HG03280 (cell line): ENCODE results near the gene SLC30A2.

ENCODE experiments used
- ATAC-seq: cut with Tn5 transposase; IDR thresholded peaks from one replicate; pipeline ENCODE4 v1.9.1; 2021; ENCODE audit warnings: mild to moderate bottlenecking, moderate library complexity; ENCODE audit not compliant: unreplicated experiment

Gene SLC30A2

GRCh38 chr1:26025060-26025459 lies 20.9 kb downstream of the SLC30A2 start:
- ATAC-seq, result no peak

DNA sequence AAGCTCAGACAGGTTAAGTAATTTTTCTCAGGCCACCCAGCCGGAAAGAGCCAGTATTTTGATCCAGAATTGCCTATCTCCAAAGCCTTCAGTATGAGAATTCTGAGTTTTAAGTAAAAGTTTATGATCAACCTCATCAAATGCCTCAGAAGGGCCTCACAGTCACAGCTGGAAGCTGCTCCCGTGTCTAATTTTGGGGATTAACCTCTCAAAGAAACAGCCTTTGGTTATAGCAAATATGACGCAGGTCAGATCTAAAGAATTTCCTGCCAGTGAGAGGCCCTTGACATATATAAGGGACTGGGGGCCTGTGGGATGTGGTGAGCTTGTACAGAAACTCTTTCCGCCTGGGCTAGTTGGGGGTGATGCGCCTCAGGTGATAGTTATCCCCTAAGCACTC lies 22.1 kb downstream of the SLC30A2 start:
- ATAC-seq, result no peak

GRCh38 chr1:26023009-26023408 lies 22.9 kb downstream of the SLC30A2 start:
- ATAC-seq, result no peak

- no peak for ATAC-seq
Measured at GRCh38 chr1:26022404-26022779, 23.5 kb downstream of the SLC30A2 start.

GRCh38 chr1:26021647-26022403 lies 24.1 kb downstream of the SLC30A2 start, which contains the start of gene EXTL1:
TSS of gene EXTL1 (plus strand) at chr1:26021775. CDS start at chr1:26022647, 872 bp downstream.
- no peak for ATAC-seq

DNA sequence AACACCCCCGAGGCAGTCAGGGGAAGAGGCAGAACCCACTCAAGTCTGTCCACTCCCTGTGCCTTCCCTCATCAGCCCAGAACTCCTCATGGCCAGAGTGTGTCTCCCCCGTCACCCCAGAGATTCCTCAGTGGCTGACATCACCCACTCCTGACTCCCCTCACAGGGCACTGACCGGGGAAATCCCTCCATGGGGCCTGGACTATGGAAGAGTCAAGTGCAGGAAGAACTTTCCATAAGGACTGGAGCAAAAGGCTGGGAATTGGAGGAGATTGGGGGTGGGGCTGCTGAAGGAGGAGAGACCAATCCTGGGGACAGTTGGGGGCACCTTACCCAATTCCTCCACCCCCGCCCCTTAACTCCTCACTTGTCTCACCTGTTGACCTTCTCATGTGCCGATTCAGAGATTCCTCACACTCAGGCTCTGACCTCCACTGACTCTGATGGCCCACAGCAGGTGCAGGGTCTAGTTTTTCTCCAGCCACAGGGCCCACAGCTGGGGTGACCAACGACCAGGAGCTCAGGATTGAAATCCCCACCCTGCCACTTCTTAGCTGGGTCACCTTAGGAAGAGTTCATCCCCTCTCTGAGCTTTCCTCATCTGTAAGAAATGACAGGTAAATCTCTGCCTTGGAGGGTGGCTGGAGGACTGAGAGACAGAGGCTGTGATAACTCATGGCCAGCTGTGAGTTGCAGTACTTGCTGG lies 24.8 kb downstream of the SLC30A2 start:
- ATAC-seq, result no peak

DNA sequence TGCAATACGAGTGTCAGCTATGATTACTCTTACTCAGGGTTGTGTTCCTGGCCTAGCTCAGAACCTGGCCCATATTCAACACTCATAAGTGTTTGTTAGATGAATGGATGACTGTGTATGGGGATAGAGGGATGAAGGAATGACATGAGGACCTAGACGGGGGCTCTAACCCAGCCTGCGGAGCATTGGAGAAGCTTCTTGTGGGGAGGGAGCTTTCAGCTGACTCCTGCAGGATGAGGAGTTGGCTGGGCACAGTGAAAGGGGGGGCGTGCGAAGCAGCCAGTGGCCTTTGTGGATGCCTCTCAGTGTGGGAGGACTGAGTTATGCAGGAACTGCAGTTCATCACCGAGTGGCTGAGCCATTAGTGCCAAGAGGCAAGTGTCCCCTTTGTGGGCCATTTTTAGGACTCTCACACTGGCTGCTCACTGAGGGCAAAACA lies 25.6 kb downstream of the SLC30A2 start:
- ATAC-seq, result no peak

GRCh38 chr1:26019641-26020315 lies 26.1 kb downstream of the SLC30A2 start:
- no peak for ATAC-seq

- ATAC-seq, result no peak
Measured at GRCh38 chr1:26017606-26018005, 28.3 kb downstream of the SLC30A2 start.

DNA sequence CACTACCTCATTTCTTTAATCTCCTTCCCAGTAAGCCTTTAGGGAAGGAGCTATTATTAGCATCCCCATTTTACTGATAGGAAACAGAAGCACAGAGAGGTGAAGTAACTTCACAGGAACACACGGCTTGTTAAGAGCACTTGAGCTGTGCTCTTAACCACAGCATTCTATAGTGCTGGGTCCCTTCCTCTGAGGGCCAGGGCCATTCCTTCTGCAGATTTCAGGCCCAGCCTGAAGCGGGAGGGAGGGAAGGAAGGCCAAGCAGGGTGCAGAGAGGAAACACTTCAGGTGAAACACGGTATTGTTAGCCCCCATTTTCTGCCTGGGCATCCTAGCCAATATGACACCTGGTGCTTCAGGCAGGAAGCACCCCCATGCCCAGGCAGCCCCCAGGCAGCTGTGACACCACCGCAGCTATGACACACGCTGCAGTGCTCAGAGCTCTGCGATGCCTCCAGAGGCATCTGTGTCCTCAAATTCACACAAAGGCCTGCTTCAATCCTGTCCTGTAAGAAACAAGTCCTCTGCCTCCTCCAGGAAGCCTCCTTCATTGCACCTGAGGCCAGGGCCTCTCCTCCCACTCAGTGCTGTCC lies 28.9 kb downstream of the SLC30A2 start:
- ATAC-seq, result no peak

DNA sequence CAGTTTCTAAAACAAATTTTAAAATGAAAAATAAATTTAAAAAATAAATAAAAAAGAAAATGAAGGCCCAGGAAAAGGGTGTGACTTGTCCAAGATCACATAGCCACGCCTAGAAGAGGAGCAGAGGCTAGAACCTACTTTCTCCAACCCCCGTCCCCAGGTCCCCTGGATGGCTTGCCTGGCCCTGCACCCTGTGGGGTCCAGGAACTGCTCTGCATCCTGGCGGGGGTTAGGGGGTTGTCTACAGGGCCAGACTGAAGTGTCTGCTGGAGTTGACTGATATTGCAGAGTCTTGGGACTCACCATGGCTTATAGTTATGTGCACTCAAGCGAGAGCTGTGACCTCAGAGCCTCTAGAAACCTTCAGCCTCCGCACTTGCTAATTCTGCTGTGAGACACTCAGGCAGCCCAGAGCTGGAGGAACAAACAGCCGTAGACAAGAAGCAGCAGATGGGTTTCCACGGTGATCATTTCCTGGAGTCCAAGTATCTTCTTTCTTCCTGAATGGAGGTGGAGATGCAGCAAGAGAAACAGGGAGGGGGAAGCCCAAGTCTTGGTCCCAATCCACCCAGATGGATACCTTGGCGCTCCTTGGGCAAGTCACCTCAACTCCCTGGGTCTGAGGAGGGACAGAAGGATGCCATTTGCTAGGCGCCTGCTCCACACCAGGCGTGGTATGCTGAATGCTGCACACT lies 29.5 kb downstream of the SLC30A2 start:
- ATAC-seq, result no peak

GRCh38 chr1:26015358-26015757 lies 30.6 kb downstream of the SLC30A2 start:
- no peak for ATAC-seq

- ATAC-seq, result no peak
Measured at GRCh38 chr1:26014179-26014578, 31.7 kb downstream of the SLC30A2 start.

DNA sequence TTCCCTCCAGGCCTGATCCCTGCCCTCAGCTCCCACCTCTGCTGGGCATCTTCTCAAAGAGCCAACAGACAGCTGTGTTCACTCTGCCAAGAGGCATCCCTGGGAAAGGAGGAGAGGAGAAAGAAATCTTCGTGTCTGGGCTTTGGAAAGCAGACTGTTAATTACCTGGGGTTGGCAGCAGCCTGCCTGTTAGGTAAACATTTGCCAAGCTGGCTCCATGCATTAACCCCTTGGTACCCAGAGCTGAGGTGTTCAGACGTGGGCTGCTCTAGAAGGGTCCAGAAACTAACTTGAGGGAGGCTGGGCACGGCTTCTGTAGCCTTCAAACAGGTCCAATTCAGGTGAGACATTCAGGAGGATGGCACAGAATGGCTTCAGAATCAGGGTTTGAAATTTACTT lies 33.1 kb downstream of the SLC30A2 start:
- no peak for ATAC-seq

DNA sequence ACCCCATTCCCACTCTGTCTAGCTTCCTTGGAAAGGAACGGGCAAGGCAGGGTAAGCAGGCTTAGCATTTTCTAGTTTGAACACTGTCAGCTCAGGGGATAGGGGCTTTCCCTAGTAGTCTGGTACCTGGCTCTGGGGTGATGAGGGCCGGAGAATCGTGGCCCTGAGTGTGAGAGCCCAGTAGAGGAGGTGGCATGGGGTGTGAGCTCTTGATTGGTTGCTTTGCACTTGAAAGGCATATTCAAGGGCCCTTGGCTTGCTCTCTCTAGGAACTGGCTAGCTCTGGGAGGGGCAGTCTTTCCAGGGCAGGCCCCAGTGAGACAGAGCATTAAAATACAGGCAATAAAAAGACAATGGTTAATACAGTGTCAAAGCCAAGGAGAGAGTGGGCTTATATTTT lies 35.1 kb downstream of the SLC30A2 start:
- ATAC-seq, result no peak

DNA sequence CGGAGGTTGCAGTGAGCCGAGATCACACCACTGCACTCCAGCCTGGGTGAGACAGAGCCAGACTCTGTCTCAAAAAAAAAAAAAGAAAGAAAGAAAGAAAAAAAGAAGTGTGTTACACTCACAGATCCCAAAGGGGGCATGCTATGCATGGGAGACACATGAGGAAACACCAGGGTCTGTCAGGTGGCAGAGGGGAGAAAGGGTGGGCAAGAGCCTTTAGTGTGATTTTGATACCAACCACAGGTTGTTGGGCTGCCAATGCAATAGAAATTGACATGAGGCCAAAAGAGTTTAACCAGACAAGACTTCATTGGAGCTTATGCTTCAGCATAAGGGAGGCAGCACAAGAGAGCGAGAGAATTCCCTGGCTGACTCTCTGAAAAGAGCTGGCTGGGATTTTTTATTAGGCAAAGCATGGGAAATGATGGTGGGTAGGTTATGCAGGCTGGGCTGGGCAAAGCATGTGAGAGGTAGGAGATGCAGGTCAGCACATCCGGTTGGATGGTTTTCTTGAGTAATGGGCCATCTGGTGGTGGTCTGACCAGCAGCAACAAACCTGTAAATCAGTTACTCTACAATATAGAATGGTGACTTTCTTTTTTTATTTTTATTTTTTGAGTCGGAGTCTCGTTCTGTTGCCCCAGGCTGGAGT lies 36.0 kb downstream of the SLC30A2 start:
- no peak for ATAC-seq

DNA sequence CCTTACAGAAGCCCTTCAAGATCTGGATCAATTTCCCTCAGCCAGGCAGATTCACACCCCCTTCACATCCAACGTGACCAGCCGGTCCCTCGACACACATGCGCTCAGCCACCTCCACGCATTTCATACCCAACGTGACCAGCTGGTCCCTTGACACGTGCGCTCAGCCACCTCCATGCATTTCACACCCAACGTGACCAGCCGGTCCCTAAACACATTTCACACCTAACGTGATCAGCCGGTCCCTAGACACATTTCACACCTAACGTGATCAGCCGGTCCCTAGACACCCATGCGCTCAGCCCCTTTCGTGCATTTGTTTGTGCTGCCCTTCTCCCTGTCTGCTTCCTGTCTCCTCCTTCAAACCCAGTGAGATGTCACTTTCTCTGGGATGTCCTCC lies 39.2 kb downstream of the SLC30A2 start:
- ATAC-seq, result no peak

DNA sequence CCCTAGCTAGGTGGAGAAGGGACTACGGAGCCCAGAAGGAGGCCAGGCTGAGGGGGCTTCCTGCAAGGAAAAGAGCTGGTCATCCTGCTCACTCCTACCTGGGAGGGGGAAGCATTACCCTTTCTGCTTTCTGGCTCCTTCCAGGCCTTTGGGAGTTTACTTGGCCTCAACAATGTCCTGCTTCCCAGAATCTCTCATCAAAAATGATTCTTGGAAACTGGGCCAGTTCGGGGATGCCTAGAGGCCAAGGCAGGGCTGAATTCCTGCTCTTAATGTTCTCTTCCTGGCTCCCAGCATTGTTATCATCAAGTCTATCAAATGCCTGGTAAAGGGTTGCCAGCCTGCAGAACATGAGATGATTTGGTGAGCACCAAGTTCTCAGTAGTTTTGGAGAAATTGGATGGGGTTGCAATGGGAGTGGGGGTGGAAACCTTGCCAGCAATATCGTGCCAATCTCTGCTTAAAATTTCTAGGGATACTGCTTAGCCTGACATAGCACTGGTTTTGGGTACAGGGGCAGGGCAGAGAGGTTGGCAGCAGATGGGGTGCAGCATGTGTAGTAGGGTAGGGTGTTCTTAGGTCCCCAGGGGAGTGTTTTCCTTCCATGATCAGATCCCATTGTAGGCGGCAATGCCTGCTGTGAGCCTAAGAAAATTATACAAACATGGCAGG lies 40.3 kb downstream of the SLC30A2 start:
- no peak for ATAC-seq

- ATAC-seq, result no peak
Measured at GRCh38 chr1:26003756-26004155, 42.2 kb downstream of the SLC30A2 start.

DNA sequence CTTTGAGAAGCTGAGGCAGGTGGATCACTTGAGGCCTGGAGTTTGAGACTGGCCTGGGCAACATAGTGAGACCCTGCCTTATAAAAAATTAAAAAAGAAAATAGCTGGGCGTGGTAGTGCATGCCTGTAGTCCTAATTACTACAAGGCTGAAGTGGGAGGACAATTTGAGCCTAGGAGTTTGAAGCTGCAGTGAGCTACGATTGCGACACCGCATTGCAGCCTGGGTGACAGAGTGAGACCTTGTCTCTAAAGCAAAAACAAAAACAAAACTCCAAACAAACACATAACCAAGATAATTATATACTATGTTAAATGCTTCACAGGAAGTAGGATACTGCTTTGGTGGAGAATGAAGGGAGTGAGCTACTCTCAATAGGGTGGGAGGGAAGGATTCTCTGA lies 42.7 kb downstream of the SLC30A2 start:
- ATAC-seq, result no peak
